AG20443 (cell line): ENCODE results near the gene PLCE1.
"Not testable (repeated sequence)": the region's sequence is repeated elsewhere in the genome, so short reads cannot be mapped to it uniquely, and the experiment has no call there.

Source experiments
- DNase-seq: peaks from one replicate; pipeline ENCODE4 v3.0.0; 2012; ENCODE audit warnings: low spot score, mixed read lengths

Gene PLCE1

DNA sequence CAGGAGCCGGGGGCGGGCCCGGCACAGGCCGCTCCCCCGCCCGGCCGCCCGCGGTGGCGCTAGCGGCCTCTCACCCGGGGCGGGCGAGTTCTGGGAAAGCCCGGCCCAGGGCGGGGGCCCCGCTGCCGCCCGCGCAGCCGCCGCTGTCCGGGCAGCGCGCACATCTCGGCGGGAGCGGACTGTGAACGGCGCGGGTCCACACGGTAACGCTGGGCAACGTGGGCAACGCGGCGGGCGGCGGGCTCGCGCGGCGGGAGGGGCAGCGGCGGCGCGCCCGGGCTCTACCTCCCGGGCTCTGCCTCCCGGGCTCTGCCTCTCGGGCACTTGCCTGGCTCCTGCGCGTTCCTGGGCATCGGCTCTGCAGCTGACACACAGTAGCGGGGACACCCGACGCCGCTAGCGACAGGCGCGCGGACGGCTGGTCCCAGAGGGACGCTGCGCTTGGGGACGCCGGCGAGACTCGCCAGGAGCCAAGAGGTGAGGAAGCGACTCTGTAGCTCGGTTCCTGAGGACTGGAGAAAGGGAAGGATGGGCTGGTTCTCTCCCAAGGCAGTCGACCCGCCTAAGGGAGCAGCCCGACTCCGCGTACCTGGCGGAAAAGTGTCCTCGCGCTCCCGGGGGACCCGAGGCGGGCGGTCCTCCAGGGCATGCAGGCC lies at the start of gene PLCE1:
PLCE1 (plus strand) TSS at position 150 of the 656 bp plus-strand sequence. CDS start 37,116 bp downstream, outside the sequence.
- peak; percentile 95 for DNase-seq

- DNase-seq: no peak
Measured at GRCh38 chr10:93945819-93946218, 47.9 kb upstream of the PLCE1 start.

DNA sequence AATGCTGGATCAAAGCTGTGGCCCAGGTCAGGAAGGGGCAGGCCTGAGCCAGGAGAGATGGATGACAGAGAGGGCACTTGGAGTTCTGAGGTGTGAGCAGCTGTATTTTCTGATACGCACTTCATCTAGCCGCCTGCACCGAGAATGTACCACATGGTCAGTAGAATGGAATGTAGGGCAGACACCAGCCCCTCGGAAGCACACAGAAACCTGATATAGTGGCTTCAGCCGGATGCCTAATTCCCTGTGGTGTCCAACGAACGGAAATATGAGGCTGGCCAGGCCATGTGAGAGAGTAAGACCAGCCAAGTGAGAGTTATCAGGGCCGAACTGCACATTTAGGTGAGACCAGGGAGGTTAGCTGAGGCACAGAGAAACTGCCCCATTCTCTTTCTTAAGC lies 46.7 kb upstream of the PLCE1 start:
- peak; percentile 78 for DNase-seq

GRCh38 chr10:93947524-93947923 lies 46.2 kb upstream of the PLCE1 start:
- DNase-seq: no peak

GRCh38 chr10:93951905-93952304 lies 41.8 kb upstream of the PLCE1 start:
- no peak for DNase-seq

- no peak for DNase-seq
Measured at GRCh38 chr10:93954299-93954698, 39.4 kb upstream of the PLCE1 start.

GRCh38 chr10:93954726-93955363 lies 38.9 kb upstream of the PLCE1 start:
- DNase-seq: no peak

DNA sequence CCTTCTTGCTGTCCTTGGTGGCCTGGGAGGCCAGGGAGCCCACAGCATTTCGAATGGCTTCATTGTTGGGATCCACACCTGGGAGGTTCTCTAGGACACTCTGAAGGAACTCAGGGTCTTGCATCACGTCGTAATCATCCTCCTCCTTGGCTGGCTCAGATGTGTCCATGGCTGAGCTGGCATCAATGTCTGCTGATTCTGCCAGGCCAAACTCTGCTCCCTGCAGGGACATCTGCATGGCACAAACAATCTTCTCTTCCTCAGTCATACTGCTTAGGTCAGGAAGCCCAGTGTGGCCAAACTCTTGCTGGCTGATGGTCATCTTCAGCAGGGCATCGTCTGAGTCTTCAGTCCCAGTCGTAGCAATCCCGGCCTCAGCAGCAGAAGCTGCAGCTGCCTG lies 34.9 kb upstream of the PLCE1 start:
- no peak for DNase-seq

GRCh38 chr10:93960988-93961387 lies 32.7 kb upstream of the PLCE1 start:
- not testable (repeated sequence) for DNase-seq

- no peak for DNase-seq
Measured at GRCh38 chr10:93962973-93963372, 30.8 kb upstream of the PLCE1 start.

- DNase-seq: no peak
Measured at GRCh38 chr10:93963434-93963833, 30.3 kb upstream of the PLCE1 start.

DNA sequence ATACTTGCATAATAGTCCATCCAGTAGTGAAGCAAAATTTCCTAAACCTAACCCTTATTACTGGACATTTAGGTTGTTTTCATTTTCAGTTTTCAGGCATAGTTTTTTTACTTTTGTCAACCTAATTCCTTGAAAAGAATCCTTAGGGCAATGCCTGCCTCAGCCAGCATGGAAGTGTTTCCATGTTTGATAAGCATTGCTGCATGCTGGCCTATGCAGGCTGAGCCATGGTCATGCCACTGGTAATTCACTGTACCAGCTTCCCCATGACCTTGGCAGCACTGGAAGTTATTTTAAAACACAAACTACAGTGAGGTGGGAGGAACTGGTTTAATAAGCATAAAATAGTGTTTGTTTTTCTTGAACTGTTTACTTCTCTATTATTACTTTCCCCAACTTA lies 27.8 kb upstream of the PLCE1 start:
- DNase-seq: no peak

- DNase-seq: no peak
Measured at GRCh38 chr10:93967756-93968155, 26.0 kb upstream of the PLCE1 start.

GRCh38 chr10:93968540-93968945 lies 25.2 kb upstream of the PLCE1 start:
- DNase-seq: no peak

GRCh38 chr10:93970433-93971010 lies 23.2 kb upstream of the PLCE1 start:
- not testable (repeated sequence) for DNase-seq

DNA sequence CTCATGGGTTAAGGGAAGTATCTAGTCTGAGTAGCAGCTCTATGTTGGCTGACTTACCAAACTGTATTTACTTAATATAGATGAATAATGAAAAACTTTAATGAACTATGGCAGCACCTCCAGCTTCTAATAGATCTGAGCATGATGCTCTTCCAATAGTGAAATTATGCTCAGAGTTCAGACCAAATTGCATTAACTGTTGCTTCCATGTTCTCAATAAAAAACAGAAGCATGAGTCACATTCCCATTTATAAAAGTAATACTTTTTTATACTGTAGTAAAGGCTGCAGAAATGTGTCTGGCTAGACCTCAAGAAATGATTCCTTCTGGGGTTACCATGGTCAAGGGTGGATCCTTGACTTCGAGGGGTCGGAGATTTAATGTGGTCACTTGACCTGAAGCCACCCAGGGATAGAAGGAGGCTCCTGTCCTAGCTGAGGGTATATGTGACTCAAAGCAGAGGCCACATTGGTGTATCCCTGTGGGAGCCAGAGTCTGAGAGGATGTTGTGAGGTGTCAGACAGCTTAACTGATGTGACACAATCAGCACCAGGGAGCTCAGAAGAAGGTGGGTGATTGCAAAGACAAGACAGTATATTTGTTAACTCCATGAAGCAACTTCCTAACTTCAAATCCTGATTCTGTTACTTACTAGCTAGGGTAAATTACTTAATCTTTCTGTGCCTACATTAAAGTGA lies 19.8 kb upstream of the PLCE1 start:
- DNase-seq: no peak

- DNase-seq: no peak
Measured at GRCh38 chr10:93977442-93977841, 16.3 kb upstream of the PLCE1 start.

DNA sequence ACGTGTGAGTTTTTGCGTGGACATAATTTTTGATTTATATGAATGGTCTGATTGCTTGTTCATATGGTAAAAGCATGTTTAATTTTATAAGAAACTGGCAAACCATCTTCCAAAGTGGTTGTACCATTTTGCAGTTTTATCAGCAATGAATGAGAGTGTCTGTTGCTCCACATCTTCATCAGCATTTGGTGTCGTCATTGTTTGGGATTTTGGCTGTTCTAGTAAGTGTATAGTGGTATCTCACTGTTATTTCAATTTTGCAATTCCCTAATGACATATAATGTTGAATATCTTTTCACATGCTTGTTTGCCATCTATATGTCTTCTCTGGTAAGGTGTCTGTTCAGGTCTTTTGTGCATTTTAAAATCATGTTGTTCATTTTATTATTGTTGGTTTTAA lies 13.2 kb upstream of the PLCE1 start:
- DNase-seq: no peak

DNA sequence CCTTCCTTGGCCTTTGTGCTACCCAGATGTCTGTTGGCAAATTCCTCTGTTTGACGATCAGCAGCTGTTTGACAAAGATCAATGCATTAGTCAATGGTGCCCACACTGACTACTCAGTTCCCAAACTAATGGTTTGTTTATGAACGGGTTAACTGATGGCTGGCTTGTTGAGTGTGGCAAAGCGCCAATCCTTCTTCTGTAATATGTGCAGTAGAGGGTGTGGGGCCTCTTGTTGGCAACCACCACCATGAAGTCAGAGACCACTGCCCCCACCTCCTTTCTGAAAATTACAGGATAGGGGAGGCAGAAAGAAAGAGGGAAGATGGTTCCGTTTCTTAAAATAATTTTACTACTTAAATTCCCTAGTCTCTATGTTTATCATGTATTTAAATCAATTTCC lies 2.6 kb upstream of the PLCE1 start:
- DNase-seq: no peak

DNA sequence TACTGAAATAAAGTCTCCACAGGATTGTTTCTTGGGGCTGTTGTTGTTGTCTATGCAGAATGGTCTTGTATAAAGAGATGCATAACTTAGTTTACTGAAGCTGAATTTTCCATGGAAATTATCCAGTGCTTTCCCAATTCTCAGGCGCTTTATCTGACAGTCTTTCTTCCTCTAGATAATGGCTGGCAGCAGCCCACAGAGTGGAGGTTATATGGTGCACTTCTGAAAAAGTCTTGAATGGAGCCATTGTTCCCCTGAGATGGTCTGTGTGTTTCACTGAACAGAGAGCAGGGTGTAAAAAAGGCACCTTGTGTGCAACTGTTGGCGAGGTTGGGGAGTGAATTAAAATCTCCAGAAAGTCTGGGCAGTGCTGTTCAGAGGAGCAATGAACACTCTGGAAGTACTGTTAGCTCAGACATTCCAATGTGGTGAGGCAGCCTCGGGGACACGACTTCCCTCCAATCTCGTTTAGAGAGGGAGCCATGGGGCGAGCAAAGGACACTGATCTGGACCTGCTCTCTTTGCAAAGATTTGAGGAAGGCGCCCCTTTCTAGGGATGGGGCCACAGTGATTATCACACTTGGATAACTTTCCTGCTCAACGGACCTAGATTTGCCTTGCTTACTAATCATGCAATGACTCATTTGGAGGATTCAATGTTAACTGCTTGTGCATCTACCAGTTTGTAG lies 2.0 kb upstream of the PLCE1 start:
- peak; percentile 90 for DNase-seq

GRCh38 chr10:93992400-93993030 lies 1.2 kb upstream of the PLCE1 start:
- DNase-seq: no peak

- DNase-seq: no peak
Measured at GRCh38 chr10:93993414-93993781, 333 bp upstream of the PLCE1 start.
